Tibial nerve (tissue), 4 donors: ENCODE results near the gene LTBR.

Experiments
- CTCF ChIP-seq, 5 experiments: fragments of 200-600 bp in 3 of 5; fragments of 450-650 bp in 2 of 5; sonication (generic) in 3 of 5; IDR thresholded peaks; one replicate each; pipeline ENCODE4 v1.5.1; 2016 to 2019; ENCODE audit warnings: antibody characterized with exemption in 5 of 5, mild to moderate bottlenecking in 3 of 5, moderate library complexity in 2 of 5
- EP300 ChIP-seq, 2 donors: sonication (generic); formaldehyde crosslinking; IDR thresholded peaks; one replicate each; pipeline ENCODE4 v1.6.1; 2017; ENCODE audit warnings: antibody characterized with exemption in 2 of 2, mild to moderate bottlenecking in 1 of 2
- POLR2A ChIP-seq, 2 donors: fragments of 450-650 bp; IDR thresholded peaks; one replicate each; pipeline ENCODE4 v1.6.1; 2017; ENCODE audit warnings: antibody characterized with exemption in 2 of 2, mild to moderate bottlenecking in 2 of 2, moderate library complexity in 2 of 2

DNA sequence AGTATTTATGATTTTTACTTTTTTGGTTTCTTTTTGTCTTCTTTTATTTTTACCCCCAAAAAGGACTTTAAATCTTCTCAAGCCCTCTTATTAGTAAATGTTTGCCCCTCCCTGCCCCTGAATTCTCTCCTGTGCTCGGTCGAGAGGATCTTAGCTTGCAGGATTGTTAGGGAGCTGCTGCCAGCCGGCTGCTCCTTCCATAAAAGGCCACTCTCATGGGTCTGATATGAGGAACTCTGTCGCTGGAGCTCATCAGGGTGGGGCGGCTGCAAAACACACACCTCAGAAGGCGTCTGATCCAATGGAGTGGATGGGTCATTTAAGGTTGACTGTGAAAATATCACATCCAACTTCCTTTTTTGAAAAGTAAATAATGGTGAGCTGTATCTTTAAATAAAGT lies 8.5 kb downstream of the LTBR start:
- TF ChIP-seq EP300 (IDR thresholded peaks at IDR 0.05) = no peak
- TF ChIP-seq CTCF (IDR thresholded peaks at IDR 0.05) = no peak
- TF ChIP-seq POLR2A (IDR thresholded peaks at IDR 0.05) = no peak
